Globus pallidus (tissue), 1 donor: ENCODE measurements around the gene NR3C1.
"Not testable (repeated sequence)": the region's sequence is repeated elsewhere in the genome, so short reads cannot be mapped to it uniquely, and the experiment has no call there.

Experiments used
- DNase-seq: peaks from one replicate; pipeline ENCODE4 v3.0.0-alpha.2; 2015; ENCODE audit warnings: low spot score

The NR3C1 gene

GRCh38 chr5:143336485-143336884 lies 67.0 kb downstream of the NR3C1 start:
- no peak for DNase-seq

GRCh38 chr5:143334903-143335302 lies 68.6 kb downstream of the NR3C1 start:
- no peak for DNase-seq

GRCh38 chr5:143334380-143334779 lies 69.1 kb downstream of the NR3C1 start:
- DNase-seq: not testable (repeated sequence)

- DNase-seq: no peak
Observed at GRCh38 chr5:143331956-143332355, 71.5 kb downstream of the NR3C1 start.

GRCh38 chr5:143329843-143330242 lies 73.6 kb downstream of the NR3C1 start:
- no peak for DNase-seq

- no peak for DNase-seq
Observed at GRCh38 chr5:143328589-143329220, 74.8 kb downstream of the NR3C1 start.

- DNase-seq: not testable (repeated sequence)
Observed at GRCh38 chr5:143325086-143325485, 78.4 kb downstream of the NR3C1 start.

GRCh38 chr5:143322931-143323630 lies 80.4 kb downstream of the NR3C1 start:
- DNase-seq: not testable (repeated sequence)

GRCh38 chr5:143322176-143322575 lies 81.3 kb downstream of the NR3C1 start:
- no peak for DNase-seq

GRCh38 chr5:143319437-143320227 lies 83.9 kb downstream of the NR3C1 start:
- DNase-seq: no peak

- DNase-seq: no peak
Observed at GRCh38 chr5:143318833-143319232, 84.7 kb downstream of the NR3C1 start.

GRCh38 chr5:143318270-143318669 lies 85.2 kb downstream of the NR3C1 start:
- no peak for DNase-seq

GRCh38 chr5:143316844-143317631 lies 86.4 kb downstream of the NR3C1 start:
- DNase-seq: no peak

GRCh38 chr5:143316337-143316736 lies 87.1 kb downstream of the NR3C1 start:
- DNase-seq: no peak

- DNase-seq: no peak
Observed at GRCh38 chr5:143315929-143316328, 87.6 kb downstream of the NR3C1 start.

- no peak for DNase-seq
Observed at GRCh38 chr5:143315214-143315613, 88.3 kb downstream of the NR3C1 start.

GRCh38 chr5:143314659-143315058 lies 88.8 kb downstream of the NR3C1 start:
- no peak for DNase-seq

- no peak for DNase-seq
Observed at GRCh38 chr5:143314099-143314498, 89.4 kb downstream of the NR3C1 start.

- DNase-seq: no peak
Observed at GRCh38 chr5:143313298-143313852, 90.1 kb downstream of the NR3C1 start.

GRCh38 chr5:143312822-143313221 lies 90.7 kb downstream of the NR3C1 start:
- no peak for DNase-seq

- no peak for DNase-seq
Observed at GRCh38 chr5:143311955-143312354, 91.5 kb downstream of the NR3C1 start.

- no peak for DNase-seq
Observed at GRCh38 chr5:143311428-143311827, 92.1 kb downstream of the NR3C1 start.
